ENCODE results near the gene DST. TPM values are rescaled to one million over a fixed set of nuclear protein-coding genes. Genes with fewer than 3 reads are reported as not detected.

The DST gene
- total RNA-seq, 1 experiment from 2014 or later = 132 TPM

DNA sequence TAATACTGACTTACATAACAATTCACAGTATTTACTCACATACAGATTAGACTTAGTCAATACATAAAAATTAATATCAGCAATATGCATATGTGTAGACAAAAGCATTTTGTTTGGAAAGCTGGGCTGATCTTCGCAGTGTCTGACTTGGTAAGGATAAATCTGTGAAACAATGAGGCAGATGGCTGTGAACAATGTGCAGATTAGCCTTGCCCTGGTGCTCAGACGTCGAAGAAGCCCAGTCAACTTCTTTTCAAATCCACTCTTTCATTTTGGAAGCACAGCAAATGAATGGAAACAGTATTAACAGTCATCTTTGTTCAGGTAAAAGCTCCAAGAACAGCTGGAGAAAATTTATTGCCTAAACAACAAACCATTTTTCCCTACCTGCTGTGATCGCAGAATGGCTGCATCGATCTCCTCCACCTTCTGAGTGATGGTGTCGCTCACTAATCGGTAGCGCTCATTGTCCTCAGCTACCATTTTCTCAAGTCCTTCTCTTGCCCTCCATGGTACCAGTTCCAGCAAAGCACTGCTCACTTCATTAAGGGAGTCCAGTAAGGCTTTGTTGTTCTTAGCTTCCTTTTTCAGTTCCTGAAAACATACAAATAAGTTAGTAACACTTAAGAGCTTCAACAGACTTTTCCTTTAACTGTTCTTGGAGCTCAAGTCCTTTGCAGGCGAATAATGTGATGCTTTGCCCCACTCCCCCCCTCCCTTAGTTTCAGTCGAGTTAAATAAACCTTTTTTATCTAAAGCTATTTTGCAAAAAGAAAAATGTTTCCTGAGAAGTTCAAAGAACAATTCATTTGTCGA, 116.5 kb downstream of the DST start:
- no peak for DNase-seq (ENCODE audit: low spot score)
- ChIA-PET CTCF (interaction anchor here (1.1 to 2.6 kb wide), 2 partner anchors 16 to 44 kb away, joined by 3 to 10 read pairs; no protein-coding TSS in a partner anchor), POLR2A (interaction anchor here (0.9 kb wide), 1 partner anchor 16 kb away, joined by 3 read pairs; no protein-coding TSS in a partner anchor)
- Mint-ChIP-seq H3K9me3 (no peaks in the 10 kb centered on the region), H3K4me1 (peaks cover 57% of the 10 kb centered on the region), H3K4me3 (no peak overlapping the region), H3K36me3 (peaks cover 32% of the 10 kb centered on the region), H3K27me3 (ENCODE audit: low read depth) (no peaks in the 10 kb centered on the region), H3K27ac (peak overlapping the region; percentile 85)
- TF ChIP-seq, protein P1, sequence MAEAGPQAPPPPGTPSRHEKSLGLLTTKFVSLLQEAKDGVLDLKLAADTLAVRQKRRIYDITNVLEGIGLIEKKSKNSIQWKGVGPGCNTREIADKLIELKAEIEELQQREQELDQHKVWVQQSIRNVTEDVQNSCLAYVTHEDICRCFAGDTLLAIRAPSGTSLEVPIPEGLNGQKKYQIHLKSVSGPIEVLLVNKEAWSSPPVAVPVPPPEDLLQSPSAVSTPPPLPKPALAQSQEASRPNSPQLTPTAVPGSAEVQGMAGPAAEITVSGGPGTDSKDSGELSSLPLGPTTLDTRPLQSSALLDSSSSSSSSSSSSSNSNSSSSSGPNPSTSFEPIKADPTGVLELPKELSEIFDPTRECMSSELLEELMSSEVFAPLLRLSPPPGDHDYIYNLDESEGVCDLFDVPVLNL (CRISPR knock-in tag; IDR thresholded peaks at IDR 0.05; ENCODE audit: borderline replicate concordance, low read depth) = no peak
- TF ChIP-seq ZNF138 (CRISPR knock-in tag; conservative IDR thresholded peaks at IDR 0.05) (no peak), HMGA2 (CRISPR knock-in tag; IDR thresholded peaks at IDR 0.05) (no peak), NFYB (CRISPR knock-in tag; conservative IDR thresholded peaks at IDR 0.05; ENCODE audit: low read depth) (no peak), NR1H2 (CRISPR knock-in tag; IDR thresholded peaks at IDR 0.05) (no peak), PRRX2 (CRISPR knock-in tag; IDR thresholded peaks at IDR 0.05) (no peak), ZNF317 (CRISPR knock-in tag; IDR thresholded peaks at IDR 0.05; ENCODE audit: borderline replicate concordance, low read depth) (no peak), ZNF396 (CRISPR knock-in tag; IDR thresholded peaks at IDR 0.05; ENCODE audit: borderline replicate concordance) (no peak), ESRRA (CRISPR knock-in tag; IDR thresholded peaks at IDR 0.05; ENCODE audit: borderline replicate concordance) (no peak)
- TF ChIP-seq, protein P2, sequence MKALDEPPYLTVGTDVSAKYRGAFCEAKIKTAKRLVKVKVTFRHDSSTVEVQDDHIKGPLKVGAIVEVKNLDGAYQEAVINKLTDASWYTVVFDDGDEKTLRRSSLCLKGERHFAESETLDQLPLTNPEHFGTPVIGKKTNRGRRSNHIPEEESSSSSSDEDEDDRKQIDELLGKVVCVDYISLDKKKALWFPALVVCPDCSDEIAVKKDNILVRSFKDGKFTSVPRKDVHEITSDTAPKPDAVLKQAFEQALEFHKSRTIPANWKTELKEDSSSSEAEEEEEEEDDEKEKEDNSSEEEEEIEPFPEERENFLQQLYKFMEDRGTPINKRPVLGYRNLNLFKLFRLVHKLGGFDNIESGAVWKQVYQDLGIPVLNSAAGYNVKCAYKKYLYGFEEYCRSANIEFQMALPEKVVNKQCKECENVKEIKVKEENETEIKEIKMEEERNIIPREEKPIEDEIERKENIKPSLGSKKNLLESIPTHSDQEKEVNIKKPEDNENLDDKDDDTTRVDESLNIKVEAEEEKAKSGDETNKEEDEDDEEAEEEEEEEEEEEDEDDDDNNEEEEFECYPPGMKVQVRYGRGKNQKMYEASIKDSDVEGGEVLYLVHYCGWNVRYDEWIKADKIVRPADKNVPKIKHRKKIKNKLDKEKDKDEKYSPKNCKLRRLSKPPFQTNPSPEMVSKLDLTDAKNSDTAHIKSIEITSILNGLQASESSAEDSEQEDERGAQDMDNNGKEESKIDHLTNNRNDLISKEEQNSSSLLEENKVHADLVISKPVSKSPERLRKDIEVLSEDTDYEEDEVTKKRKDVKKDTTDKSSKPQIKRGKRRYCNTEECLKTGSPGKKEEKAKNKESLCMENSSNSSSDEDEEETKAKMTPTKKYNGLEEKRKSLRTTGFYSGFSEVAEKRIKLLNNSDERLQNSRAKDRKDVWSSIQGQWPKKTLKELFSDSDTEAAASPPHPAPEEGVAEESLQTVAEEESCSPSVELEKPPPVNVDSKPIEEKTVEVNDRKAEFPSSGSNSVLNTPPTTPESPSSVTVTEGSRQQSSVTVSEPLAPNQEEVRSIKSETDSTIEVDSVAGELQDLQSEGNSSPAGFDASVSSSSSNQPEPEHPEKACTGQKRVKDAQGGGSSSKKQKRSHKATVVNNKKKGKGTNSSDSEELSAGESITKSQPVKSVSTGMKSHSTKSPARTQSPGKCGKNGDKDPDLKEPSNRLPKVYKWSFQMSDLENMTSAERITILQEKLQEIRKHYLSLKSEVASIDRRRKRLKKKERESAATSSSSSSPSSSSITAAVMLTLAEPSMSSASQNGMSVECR (CRISPR knock-in tag; IDR thresholded peaks at IDR 0.05; ENCODE audit: borderline replicate concordance) = no peak
- TF ChIP-seq, protein P3, sequence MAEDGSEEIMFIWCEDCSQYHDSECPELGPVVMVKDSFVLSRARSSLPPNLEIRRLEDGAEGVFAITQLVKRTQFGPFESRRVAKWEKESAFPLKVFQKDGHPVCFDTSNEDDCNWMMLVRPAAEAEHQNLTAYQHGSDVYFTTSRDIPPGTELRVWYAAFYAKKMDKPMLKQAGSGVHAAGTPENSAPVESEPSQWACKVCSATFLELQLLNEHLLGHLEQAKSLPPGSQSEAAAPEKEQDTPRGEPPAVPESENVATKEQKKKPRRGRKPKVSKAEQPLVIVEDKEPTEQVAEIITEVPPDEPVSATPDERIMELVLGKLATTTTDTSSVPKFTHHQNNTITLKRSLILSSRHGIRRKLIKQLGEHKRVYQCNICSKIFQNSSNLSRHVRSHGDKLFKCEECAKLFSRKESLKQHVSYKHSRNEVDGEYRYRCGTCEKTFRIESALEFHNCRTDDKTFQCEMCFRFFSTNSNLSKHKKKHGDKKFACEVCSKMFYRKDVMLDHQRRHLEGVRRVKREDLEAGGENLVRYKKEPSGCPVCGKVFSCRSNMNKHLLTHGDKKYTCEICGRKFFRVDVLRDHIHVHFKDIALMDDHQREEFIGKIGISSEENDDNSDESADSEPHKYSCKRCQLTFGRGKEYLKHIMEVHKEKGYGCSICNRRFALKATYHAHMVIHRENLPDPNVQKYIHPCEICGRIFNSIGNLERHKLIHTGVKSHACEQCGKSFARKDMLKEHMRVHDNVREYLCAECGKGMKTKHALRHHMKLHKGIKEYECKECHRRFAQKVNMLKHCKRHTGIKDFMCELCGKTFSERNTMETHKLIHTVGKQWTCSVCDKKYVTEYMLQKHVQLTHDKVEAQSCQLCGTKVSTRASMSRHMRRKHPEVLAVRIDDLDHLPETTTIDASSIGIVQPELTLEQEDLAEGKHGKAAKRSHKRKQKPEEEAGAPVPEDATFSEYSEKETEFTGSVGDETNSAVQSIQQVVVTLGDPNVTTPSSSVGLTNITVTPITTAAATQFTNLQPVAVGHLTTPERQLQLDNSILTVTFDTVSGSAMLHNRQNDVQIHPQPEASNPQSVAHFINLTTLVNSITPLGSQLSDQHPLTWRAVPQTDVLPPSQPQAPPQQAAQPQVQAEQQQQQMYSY (CRISPR knock-in tag; IDR thresholded peaks at IDR 0.05) = no peak
- TF ChIP-seq, protein P4, sequence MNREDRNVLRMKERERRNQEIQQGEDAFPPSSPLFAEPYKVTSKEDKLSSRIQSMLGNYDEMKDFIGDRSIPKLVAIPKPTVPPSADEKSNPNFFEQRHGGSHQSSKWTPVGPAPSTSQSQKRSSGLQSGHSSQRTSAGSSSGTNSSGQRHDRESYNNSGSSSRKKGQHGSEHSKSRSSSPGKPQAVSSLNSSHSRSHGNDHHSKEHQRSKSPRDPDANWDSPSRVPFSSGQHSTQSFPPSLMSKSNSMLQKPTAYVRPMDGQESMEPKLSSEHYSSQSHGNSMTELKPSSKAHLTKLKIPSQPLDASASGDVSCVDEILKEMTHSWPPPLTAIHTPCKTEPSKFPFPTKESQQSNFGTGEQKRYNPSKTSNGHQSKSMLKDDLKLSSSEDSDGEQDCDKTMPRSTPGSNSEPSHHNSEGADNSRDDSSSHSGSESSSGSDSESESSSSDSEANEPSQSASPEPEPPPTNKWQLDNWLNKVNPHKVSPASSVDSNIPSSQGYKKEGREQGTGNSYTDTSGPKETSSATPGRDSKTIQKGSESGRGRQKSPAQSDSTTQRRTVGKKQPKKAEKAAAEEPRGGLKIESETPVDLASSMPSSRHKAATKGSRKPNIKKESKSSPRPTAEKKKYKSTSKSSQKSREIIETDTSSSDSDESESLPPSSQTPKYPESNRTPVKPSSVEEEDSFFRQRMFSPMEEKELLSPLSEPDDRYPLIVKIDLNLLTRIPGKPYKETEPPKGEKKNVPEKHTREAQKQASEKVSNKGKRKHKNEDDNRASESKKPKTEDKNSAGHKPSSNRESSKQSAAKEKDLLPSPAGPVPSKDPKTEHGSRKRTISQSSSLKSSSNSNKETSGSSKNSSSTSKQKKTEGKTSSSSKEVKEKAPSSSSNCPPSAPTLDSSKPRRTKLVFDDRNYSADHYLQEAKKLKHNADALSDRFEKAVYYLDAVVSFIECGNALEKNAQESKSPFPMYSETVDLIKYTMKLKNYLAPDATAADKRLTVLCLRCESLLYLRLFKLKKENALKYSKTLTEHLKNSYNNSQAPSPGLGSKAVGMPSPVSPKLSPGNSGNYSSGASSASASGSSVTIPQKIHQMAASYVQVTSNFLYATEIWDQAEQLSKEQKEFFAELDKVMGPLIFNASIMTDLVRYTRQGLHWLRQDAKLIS (CRISPR knock-in tag; IDR thresholded peaks at IDR 0.05; ENCODE audit: borderline replicate concordance) = no peak
- TF ChIP-seq, protein P5, sequence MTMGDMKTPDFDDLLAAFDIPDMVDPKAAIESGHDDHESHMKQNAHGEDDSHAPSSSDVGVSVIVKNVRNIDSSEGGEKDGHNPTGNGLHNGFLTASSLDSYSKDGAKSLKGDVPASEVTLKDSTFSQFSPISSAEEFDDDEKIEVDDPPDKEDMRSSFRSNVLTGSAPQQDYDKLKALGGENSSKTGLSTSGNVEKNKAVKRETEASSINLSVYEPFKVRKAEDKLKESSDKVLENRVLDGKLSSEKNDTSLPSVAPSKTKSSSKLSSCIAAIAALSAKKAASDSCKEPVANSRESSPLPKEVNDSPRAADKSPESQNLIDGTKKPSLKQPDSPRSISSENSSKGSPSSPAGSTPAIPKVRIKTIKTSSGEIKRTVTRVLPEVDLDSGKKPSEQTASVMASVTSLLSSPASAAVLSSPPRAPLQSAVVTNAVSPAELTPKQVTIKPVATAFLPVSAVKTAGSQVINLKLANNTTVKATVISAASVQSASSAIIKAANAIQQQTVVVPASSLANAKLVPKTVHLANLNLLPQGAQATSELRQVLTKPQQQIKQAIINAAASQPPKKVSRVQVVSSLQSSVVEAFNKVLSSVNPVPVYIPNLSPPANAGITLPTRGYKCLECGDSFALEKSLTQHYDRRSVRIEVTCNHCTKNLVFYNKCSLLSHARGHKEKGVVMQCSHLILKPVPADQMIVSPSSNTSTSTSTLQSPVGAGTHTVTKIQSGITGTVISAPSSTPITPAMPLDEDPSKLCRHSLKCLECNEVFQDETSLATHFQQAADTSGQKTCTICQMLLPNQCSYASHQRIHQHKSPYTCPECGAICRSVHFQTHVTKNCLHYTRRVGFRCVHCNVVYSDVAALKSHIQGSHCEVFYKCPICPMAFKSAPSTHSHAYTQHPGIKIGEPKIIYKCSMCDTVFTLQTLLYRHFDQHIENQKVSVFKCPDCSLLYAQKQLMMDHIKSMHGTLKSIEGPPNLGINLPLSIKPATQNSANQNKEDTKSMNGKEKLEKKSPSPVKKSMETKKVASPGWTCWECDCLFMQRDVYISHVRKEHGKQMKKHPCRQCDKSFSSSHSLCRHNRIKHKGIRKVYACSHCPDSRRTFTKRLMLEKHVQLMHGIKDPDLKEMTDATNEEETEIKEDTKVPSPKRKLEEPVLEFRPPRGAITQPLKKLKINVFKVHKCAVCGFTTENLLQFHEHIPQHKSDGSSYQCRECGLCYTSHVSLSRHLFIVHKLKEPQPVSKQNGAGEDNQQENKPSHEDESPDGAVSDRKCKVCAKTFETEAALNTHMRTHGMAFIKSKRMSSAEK (CRISPR knock-in tag; IDR thresholded peaks at IDR 0.05; ENCODE audit: borderline replicate concordance) = no peak
- ATAC-seq = peak; percentile 43

All from WTC11 (cell line).